Liver (tissue), 9 donors: ENCODE data around the gene NGLY1. TPM values are rescaled to one million over a fixed set of nuclear protein-coding genes. Genes with fewer than 3 reads are reported as not detected.

Experiments used
- DNase-seq: peaks from one replicate; pipeline ENCODE4 v3.0.0-alpha.2; 2017; ENCODE audit warnings: low spot score
- H3K27ac ChIP-seq, 2 donors: one replicate each; pipeline ENCODE4 v1.7.0; 2013; ENCODE audit warnings: inconsistent platforms in 2 of 2, low read length in 2 of 2, control low read depth in 1 of 2, low read depth in 1 of 2, mild to moderate bottlenecking in 1 of 2
- H3K27me3 ChIP-seq, 4 donors: one replicate each; pipeline versions ENCODE4 v1.6.1 to v1.7.0; 2013; ENCODE audit warnings: low read length in 3 of 4, inconsistent platforms in 1 of 4, mild to moderate bottlenecking in 1 of 4, moderate library complexity in 1 of 4; ENCODE audit not compliant: control insufficient read depth in 4 of 4, insufficient read depth in 4 of 4
- H3K36me3 ChIP-seq, 4 donors: one replicate each; pipeline versions ENCODE4 v1.6.1 to v1.7.0; 2013; ENCODE audit warnings: low read length in 3 of 4, mild to moderate bottlenecking in 3 of 4, low read depth in 1 of 4, moderate library complexity in 1 of 4; ENCODE audit not compliant: control insufficient read depth in 4 of 4, insufficient read depth in 3 of 4
- H3K4me1 ChIP-seq, 4 donors: one replicate each; pipeline versions ENCODE4 v1.6.1 to v1.7.0; 2013; ENCODE audit warnings: low read length in 3 of 4, mild to moderate bottlenecking in 3 of 4, moderate library complexity in 1 of 4; ENCODE audit not compliant: control insufficient read depth in 4 of 4, insufficient read depth in 4 of 4
- H3K4me3 ChIP-seq, 3 donors: one replicate each; pipeline versions ENCODE4 v1.6.1 to v1.7.0; 2013; ENCODE audit warnings: low read length in 3 of 3, control low read depth in 1 of 3, low read depth in 1 of 3, mild to moderate bottlenecking in 1 of 3
- H3K9ac ChIP-seq, 2 donors: one replicate each; pipeline ENCODE4 v1.7.0; 2013; ENCODE audit warnings: low read length in 2 of 2, mild to moderate bottlenecking in 2 of 2, moderate library complexity in 2 of 2, control low read depth in 1 of 2, low read depth in 1 of 2
- H3K9me3 ChIP-seq, 4 donors: one replicate each; pipeline versions ENCODE4 v1.6.1 to v1.7.0; 2013; ENCODE audit warnings: low read length in 3 of 4; ENCODE audit not compliant: control insufficient read depth in 4 of 4
- EGR1 ChIP-seq, 2 donors: IDR thresholded peaks; 2 replicates each; pipeline ENCODE4 v1.6.1; 2016 to 2018; ENCODE audit warnings: antibody characterized with exemption in 2 of 2, low read depth in 2 of 2
- FOXA1 ChIP-seq: IDR thresholded peaks from 2 replicates; pipeline ENCODE4 v1.6.1; 2016; ENCODE audit warnings: antibody characterized with exemption
- FOXA2 ChIP-seq: IDR thresholded peaks from 2 replicates; pipeline ENCODE4 v1.6.1; 2016; ENCODE audit warnings: antibody characterized with exemption
- GABPA ChIP-seq, 2 donors: IDR thresholded peaks in 1 of 2; conservative IDR thresholded peaks in 1 of 2; 2 replicates each; pipeline ENCODE4 v1.6.1; 2016; ENCODE audit warnings: antibody characterized with exemption in 2 of 2, mild to moderate bottlenecking in 1 of 2, moderate library complexity in 1 of 2
- HNF4A ChIP-seq, 2 donors: conservative IDR thresholded peaks; 2 replicates each; pipeline ENCODE4 v1.6.1; 2016; ENCODE audit warnings: antibody characterized with exemption in 2 of 2, mild to moderate bottlenecking in 2 of 2
- HNF4G ChIP-seq: IDR thresholded peaks from 2 replicates; pipeline ENCODE4 v1.6.1; 2016; ENCODE audit warnings: antibody characterized with exemption
- JUND ChIP-seq, 2 donors: IDR thresholded peaks; 2 replicates each; pipeline ENCODE4 v1.6.1; 2016; ENCODE audit warnings: antibody characterized with exemption in 2 of 2
- NR2F2 ChIP-seq: IDR thresholded peaks from 2 replicates; pipeline ENCODE4 v1.6.1; 2016; ENCODE audit warnings: antibody characterized with exemption
- RAD21 ChIP-seq, 2 donors: IDR thresholded peaks; 2 replicates each; pipeline ENCODE4 v1.6.1; 2016; ENCODE audit warnings: antibody characterized with exemption in 2 of 2, mild to moderate bottlenecking in 2 of 2
- RXRA ChIP-seq, 2 donors: IDR thresholded peaks; 2 replicates each; pipeline ENCODE4 v1.6.1; 2017 to 2018; ENCODE audit warnings: antibody characterized with exemption in 2 of 2, mild to moderate bottlenecking in 1 of 2
- SP1 ChIP-seq: IDR thresholded peaks from 2 replicates; pipeline ENCODE4 v1.6.1; 2018; ENCODE audit warnings: antibody characterized with exemption, mild to moderate bottlenecking
- TAF1 ChIP-seq: conservative IDR thresholded peaks from 2 replicates; pipeline ENCODE4 v1.6.1; 2016; ENCODE audit warnings: antibody characterized with exemption, mild to moderate bottlenecking
- YY1 ChIP-seq: IDR thresholded peaks from 2 replicates; pipeline ENCODE4 v1.6.1; 2016; ENCODE audit warnings: antibody characterized with exemption, mild to moderate bottlenecking
- WGBS: extraction: QIAGEN DNeasy Blood & Tissue Kit; methylation state at CpG from one replicate; pipeline ENCODE4 v1.1.7; 2013; 5-methylcytosine and 5-hydroxymethylcytosine counted together
- polyA plus RNA-seq, 2 donors: library from polyadenylated mRNA; stranded (reverse) in 1 of 2; unstranded in 1 of 2; fragments of 200-250 nt in 1 of 2; fragments of >200 nt in 1 of 2; fragmentation: Nextera tagmentation in 1 of 2; extraction: Ambion mirVana in 1 of 2; gene quantifications; one replicate each; pipeline versions ENCODE4 v1.2.1 to v1.2.3, GENCODE V29; 2013 to 2015
- total RNA-seq, 2 donors: library from RNA; depleted of rRNA; stranded (reverse); fragments of >200 nt; gene quantifications; one replicate each; pipeline ENCODE4 v1.2.3, GENCODE V29; 2014
- TF ChIP-seq, protein P1 (sequence below): IDR thresholded peaks from 2 replicates; pipeline ENCODE4 v1.6.1; 2016; ENCODE audit warnings: antibody characterized with exemption, mild to moderate bottlenecking
- TF ChIP-seq, protein P2 (sequence below): IDR thresholded peaks from 2 replicates; pipeline ENCODE4 v1.6.1; 2016; ENCODE audit warnings: antibody characterized with exemption
- TF ChIP-seq, protein P3 (sequence below): IDR thresholded peaks from 2 replicates; pipeline ENCODE4 v1.6.1; 2016; ENCODE audit warnings: antibody characterized with exemption
- TF ChIP-seq, protein P4 (sequence below): IDR thresholded peaks from 2 replicates; pipeline ENCODE4 v1.6.1; 2016; ENCODE audit warnings: antibody characterized with exemption
- TF ChIP-seq, protein P5 (sequence below): fragments of 150-350 bp; IDR thresholded peaks from 2 replicates; pipeline ENCODE4 v1.5.1; 2017; ENCODE audit warnings: improper control_type of control experiment, low read depth, low read length; ENCODE audit not compliant: missing input control
- donor health status: healthy.
- donor health status: healthy.
- donor health status: healthy.
- donor health status: healthy.
- donor health status: healthy.

NGLY1 gene
- total and polyA plus RNA-seq, 4 donors: 13.3 to 31.5 (median 23.9) TPM

DNA sequence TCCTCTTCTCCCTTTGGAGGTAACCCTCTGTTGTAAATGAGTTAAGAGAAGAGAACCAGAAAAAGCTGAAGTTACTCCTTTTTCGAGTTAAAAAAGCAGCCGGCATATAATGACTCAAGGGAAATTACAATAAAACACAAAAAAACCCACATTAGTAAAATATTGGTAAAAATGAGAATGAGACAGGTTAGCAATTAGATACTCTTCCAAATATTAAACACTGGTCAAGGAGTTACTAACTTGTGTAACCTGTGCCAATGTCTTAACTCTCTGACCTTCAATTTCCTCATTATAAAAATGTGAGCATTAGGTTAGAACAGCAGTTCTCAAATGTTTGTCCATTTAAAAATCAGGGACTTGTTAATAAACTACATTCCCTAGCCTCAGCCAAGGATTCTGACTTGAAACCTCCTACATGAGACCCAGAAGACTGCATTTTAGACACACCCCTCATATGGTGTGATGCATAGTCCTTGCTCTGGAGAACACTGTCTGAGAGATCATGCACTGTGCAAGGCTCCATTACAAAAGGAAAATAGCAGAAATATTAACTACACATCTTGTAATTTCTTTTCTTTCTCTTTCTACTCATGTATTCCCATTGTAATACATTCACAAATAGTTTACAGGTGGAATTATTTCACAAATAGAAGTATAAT, 75.8 kb downstream of the NGLY1 start:
- 88% methylated on average over 2 of the region's 2 CpGs for WGBS
- TF ChIP-seq GABPA (IDR thresholded peaks at IDR 0.05 in 1 of 2, conservative IDR thresholded peaks at IDR 0.05 in 1 of 2) (no peak), NR2F2 (no peak), TAF1 (no peak)

DNA sequence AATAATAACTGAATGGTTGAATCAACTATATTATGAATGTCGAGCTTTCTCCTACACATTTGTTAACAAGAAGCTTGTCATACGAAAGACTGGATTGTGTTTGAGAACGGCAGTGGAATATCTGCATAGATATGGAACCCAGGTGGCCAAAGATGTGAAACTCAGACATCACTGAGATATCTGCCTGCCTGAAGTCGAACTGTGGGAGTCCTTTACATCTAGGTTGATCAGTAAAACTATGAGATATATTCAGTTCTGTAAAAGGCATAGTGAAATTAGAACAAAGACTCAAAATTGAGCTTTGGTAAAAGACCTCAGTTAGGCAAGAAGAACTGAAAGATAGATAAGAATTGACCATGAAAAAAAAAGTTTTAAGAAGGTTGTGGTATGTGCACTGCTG, 77.0 kb downstream of the NGLY1 start:
- H3K27ac ChIP-seq: no peak overlapping the region
- H3K4me1 ChIP-seq: no peaks in the 10 kb centered on the region
- peaks cover 0 to 5% (median 0%) of the 10 kb centered on the region in 4 donors for H3K27me3 ChIP-seq
- H3K9ac ChIP-seq: no peak overlapping the region
- DNase-seq: no peak
- TF ChIP-seq, protein P1, sequence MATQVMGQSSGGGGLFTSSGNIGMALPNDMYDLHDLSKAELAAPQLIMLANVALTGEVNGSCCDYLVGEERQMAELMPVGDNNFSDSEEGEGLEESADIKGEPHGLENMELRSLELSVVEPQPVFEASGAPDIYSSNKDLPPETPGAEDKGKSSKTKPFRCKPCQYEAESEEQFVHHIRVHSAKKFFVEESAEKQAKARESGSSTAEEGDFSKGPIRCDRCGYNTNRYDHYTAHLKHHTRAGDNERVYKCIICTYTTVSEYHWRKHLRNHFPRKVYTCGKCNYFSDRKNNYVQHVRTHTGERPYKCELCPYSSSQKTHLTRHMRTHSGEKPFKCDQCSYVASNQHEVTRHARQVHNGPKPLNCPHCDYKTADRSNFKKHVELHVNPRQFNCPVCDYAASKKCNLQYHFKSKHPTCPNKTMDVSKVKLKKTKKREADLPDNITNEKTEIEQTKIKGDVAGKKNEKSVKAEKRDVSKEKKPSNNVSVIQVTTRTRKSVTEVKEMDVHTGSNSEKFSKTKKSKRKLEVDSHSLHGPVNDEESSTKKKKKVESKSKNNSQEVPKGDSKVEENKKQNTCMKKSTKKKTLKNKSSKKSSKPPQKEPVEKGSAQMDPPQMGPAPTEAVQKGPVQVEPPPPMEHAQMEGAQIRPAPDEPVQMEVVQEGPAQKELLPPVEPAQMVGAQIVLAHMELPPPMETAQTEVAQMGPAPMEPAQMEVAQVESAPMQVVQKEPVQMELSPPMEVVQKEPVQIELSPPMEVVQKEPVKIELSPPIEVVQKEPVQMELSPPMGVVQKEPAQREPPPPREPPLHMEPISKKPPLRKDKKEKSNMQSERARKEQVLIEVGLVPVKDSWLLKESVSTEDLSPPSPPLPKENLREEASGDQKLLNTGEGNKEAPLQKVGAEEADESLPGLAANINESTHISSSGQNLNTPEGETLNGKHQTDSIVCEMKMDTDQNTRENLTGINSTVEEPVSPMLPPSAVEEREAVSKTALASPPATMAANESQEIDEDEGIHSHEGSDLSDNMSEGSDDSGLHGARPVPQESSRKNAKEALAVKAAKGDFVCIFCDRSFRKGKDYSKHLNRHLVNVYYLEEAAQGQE: no peak
- TF ChIP-seq, protein P2, sequence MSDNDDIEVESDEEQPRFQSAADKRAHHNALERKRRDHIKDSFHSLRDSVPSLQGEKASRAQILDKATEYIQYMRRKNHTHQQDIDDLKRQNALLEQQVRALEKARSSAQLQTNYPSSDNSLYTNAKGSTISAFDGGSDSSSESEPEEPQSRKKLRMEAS: no peak
- TF ChIP-seq, protein P3, sequence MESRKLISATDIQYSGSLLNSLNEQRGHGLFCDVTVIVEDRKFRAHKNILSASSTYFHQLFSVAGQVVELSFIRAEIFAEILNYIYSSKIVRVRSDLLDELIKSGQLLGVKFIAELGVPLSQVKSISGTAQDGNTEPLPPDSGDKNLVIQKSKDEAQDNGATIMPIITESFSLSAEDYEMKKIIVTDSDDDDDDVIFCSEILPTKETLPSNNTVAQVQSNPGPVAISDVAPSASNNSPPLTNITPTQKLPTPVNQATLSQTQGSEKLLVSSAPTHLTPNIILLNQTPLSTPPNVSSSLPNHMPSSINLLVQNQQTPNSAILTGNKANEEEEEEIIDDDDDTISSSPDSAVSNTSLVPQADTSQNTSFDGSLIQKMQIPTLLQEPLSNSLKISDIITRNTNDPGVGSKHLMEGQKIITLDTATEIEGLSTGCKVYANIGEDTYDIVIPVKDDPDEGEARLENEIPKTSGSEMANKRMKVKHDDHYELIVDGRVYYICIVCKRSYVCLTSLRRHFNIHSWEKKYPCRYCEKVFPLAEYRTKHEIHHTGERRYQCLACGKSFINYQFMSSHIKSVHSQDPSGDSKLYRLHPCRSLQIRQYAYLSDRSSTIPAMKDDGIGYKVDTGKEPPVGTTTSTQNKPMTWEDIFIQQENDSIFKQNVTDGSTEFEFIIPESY: no peak
- TF ChIP-seq EGR1 (IDR thresholded peaks at IDR 0.05; ENCODE audit: low read depth in 2 of 2): no peak
- no peak for TF ChIP-seq NR2F2
- TF ChIP-seq, protein P4, sequence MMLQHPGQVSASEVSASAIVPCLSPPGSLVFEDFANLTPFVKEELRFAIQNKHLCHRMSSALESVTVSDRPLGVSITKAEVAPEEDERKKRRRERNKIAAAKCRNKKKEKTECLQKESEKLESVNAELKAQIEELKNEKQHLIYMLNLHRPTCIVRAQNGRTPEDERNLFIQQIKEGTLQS: no peak
- no peak for TF ChIP-seq RAD21 (IDR thresholded peaks at IDR 0.05)
- TF ChIP-seq FOXA1: no peak
- TF ChIP-seq RXRA (IDR thresholded peaks at IDR 0.05): no peak
- no peak for TF ChIP-seq SP1
- TF ChIP-seq TAF1: no peak
- TF ChIP-seq HNF4A (conservative IDR thresholded peaks at IDR 0.05): no peak
- TF ChIP-seq HNF4G: no peak
- no peak for TF ChIP-seq FOXA2
- TF ChIP-seq GABPA (IDR thresholded peaks at IDR 0.05 in 1 of 2, conservative IDR thresholded peaks at IDR 0.05 in 1 of 2): no peak
- no peak for TF ChIP-seq JUND (IDR thresholded peaks at IDR 0.05)
- TF ChIP-seq, protein P5, sequence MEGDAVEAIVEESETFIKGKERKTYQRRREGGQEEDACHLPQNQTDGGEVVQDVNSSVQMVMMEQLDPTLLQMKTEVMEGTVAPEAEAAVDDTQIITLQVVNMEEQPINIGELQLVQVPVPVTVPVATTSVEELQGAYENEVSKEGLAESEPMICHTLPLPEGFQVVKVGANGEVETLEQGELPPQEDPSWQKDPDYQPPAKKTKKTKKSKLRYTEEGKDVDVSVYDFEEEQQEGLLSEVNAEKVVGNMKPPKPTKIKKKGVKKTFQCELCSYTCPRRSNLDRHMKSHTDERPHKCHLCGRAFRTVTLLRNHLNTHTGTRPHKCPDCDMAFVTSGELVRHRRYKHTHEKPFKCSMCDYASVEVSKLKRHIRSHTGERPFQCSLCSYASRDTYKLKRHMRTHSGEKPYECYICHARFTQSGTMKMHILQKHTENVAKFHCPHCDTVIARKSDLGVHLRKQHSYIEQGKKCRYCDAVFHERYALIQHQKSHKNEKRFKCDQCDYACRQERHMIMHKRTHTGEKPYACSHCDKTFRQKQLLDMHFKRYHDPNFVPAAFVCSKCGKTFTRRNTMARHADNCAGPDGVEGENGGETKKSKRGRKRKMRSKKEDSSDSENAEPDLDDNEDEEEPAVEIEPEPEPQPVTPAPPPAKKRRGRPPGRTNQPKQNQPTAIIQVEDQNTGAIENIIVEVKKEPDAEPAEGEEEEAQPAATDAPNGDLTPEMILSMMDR: no peak
- no peak for TF ChIP-seq YY1
- H3K9me3 ChIP-seq: no peaks in the 10 kb centered on the region
- H3K4me3 ChIP-seq: no peak overlapping the region
- 72% methylated on average over 4 of the region's 4 CpGs for WGBS
- H3K36me3 ChIP-seq: no peaks in the 10 kb centered on the region

More for the DNA sequence above, 75.8 kb downstream of the NGLY1 start:
- H3K4me3 ChIP-seq: no peak overlapping the region
- no peak overlapping the region for H3K27ac ChIP-seq
- H3K27me3 ChIP-seq: peaks cover 0 to 5% (median 0%) of the 10 kb centered on the region in 4 donors
- no peak for DNase-seq
- H3K9ac ChIP-seq: no peak overlapping the region
- no peaks in the 10 kb centered on the region for H3K9me3 ChIP-seq
- no peaks in the 10 kb centered on the region for H3K36me3 ChIP-seq
- no peaks in the 10 kb centered on the region for H3K4me1 ChIP-seq
